RWPE1 (cell line): ENCODE measurements around the gene TAPBP.

Experiments
- CTCF ChIA-PET: fragments of 350-600 bp; sonication (Branson Sonifier 250); formaldehyde crosslinking; extraction: SDS; loops from one replicate; lab custom pipeline; 2021; lab: Yijun Ruan, JAX
- POLR2A ChIA-PET: fragments of 400-600 bp; formaldehyde crosslinking; extraction: SDS; loops from one replicate; lab custom pipeline; 2020; ENCODE audit warnings: antibody characterized with exemption; ENCODE audit not compliant: low non-redundant PET; lab: Yijun Ruan, JAX
- DNase-seq: peaks from one replicate; pipeline ENCODE4 v3.0.0; 2012; ENCODE audit warnings: low spot score
- H3K27ac ChIP-seq: fragments of 450-650 bp; 2 replicates; pipeline ENCODE4 v1.5.1; 2017
- CTCF ChIP-seq: fragments of 450-650 bp; conservative IDR thresholded peaks from 2 replicates; pipeline ENCODE4 v1.5.1; 2017; ENCODE audit warnings: low read depth, mild to moderate bottlenecking

The TAPBP gene

GRCh38 chr6:33333666-33334065, 19.8 kb upstream of the TAPBP start:
- H3K27ac ChIP-seq: no peak overlapping the region
- no peak for TF ChIP-seq CTCF
- no peak for DNase-seq
- ChIA-PET POLR2A (no interaction called here), CTCF (interaction anchor here (0.8 kb wide), 1 partner anchor 11 kb away, joined by 3 read pairs; no protein-coding TSS in a partner anchor)

DNA sequence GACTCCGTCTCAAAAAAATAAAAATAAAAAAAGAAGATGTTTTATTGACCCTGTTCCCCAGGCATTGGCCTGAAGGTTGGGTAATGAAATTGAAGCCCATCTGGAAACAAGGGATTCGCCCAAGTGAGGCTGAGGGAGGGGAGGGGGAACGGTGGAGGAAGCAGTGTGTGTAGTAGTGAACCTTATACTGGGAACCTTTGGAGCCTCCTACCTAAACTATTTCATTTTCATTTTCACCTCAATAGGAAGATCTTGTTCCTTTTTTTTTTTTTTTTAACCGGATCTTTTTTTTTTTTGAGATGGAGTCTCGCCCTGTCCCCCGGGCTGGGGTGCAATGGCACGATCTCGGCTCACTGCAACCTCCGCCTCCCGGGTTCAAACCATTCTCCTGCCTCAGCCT, 16.9 kb upstream of the TAPBP start:
- no peak for DNase-seq
- ChIA-PET POLR2A (no interaction called here), CTCF (no interaction called here)
- TF ChIP-seq CTCF: no peak
- H3K27ac ChIP-seq: no peak overlapping the region

- TF ChIP-seq CTCF: no peak
- no peak for DNase-seq
- ChIA-PET POLR2A (no interaction called here), CTCF (interaction anchor here (0.5 to 0.7 kb wide), 2 partner anchors 16 to 55 kb away, joined by 3 read pairs; no protein-coding TSS in a partner anchor)
- no peak overlapping the region for H3K27ac ChIP-seq
Observed at GRCh38 chr6:33329058-33329457, 15.2 kb upstream of the TAPBP start.

DNA sequence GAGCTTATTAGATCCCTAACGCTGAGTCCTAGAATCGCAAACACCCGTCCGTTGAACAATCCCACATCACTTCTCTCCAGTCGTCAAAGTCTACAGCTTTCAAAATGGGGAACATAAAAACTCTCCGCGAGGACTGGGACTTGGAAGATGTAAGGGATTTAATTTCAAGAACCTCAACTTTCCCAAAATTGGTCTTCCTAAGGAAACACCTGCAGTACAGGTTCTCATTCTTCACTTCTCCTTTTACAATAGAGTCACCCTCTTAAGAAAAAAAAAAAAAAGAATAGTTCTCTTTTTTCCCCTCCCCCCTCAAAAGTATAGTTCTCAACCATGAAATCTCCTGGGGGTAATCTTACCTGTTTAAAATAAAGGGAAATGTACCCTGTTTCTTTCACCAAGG, 10.2 kb upstream of the TAPBP start:
- H3K27ac ChIP-seq: peak overlapping the region; percentile 95
- POLR2A ChIA-PET: no interaction called here
- DNase-seq: no peak
- CTCF ChIA-PET: no interaction called here
- TF ChIP-seq CTCF: no peak

DNA sequence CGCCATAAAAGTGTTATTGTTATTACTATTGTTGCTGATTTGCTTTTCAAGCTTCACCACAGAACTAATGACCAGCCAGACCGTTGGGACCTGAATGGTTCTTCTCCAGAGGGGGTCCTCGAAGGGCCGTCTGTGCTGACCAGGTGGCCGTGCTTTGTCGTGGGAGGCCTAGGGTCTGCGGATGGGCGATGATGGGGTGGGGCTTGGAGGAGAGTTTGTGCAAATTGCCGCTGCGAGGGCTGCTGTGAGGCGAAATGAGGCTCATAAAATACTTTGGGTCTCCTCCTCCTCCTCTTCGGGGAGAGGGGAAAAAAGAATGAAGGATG, 9.7 kb upstream of the TAPBP start:
- POLR2A ChIA-PET: interaction anchor here (0.7 kb wide), 1 partner anchor 52 kb away, joined by 3 read pairs; the partner anchor contains the start of genes RPS18 and VPS52
- no peak for TF ChIP-seq CTCF
- H3K27ac ChIP-seq: peak overlapping the region; percentile 95
- CTCF ChIA-PET: no interaction called here
- no peak for DNase-seq

DNA sequence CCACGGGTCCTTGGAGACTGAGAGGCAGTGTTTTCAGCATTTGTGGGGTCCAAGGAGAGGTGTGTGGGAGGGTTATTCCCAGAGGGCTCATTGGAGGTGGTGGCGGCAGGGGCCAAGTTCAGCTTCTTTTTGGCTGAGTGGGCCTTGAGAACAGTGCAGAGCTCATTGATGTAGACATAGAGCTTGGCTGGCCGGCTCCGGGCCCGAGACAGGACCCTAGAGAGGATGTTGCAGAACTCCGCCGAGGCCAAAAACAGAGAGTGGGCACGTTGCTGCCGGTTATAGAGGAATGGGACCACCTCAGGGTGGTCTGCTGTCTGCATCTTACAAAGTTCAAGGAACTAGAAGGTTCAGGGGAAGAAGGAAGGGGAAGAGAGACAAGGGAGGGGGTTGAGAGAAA, 7.3 kb upstream of the TAPBP start:
- ChIA-PET POLR2A (no interaction called here), CTCF (interaction anchor here (0.6 kb wide), 1 partner anchor 33 kb away, joined by 3 read pairs; no protein-coding TSS in a partner anchor)
- peak overlapping the region; percentile 95 for H3K27ac ChIP-seq
- TF ChIP-seq CTCF: no peak
- no peak for DNase-seq
